ENCODE data around the gene DUSP7. TPM values are rescaled to one million over a fixed set of nuclear protein-coding genes. Genes with fewer than 3 reads are reported as not detected.

DUSP7 gene
- total and polyA plus RNA-seq, 2 donors from 2014 or later, result 10.1 to 19.8 TPM

GRCh38 chr3:52049503-52049902 is 6.9 kb downstream of the DUSP7 start:
- no peaks in the 10 kb centered on the region for H3K9me3 ChIP-seq (ENCODE audit: control insufficient read depth in 2 of 3, insufficient read depth in 1 of 3, low read length in 3 of 3)
- intact Hi-C loops (cut with DNase I), result loop anchor here (5.0 kb wide), 1 partner anchor 37 kb away; no protein-coding TSS in a partner anchor
- peaks cover 0 to 41% (median 15%) of the 10 kb centered on the region in 3 donors for H3K4me1 ChIP-seq (ENCODE audit: control insufficient read depth in 2 of 3, insufficient read depth in 2 of 3, low read depth in 1 of 3, low read length in 3 of 3)

GRCh38 chr3:52047295-52047960 is 8.9 kb downstream of the DUSP7 start:
- Histone ChIP-seq H3K36me3 (ENCODE audit: control insufficient read depth in 2 of 3, insufficient read depth in 3 of 3, low read length in 3 of 3) (peaks cover 0 to 21% (median 6%) of the 10 kb centered on the region in 3 donors), H3K27me3 (ENCODE audit: control insufficient read depth, insufficient read depth, low read length) (no peaks in the 10 kb centered on the region), H3K4me1 (ENCODE audit: control insufficient read depth in 2 of 3, insufficient read depth in 2 of 3, low read depth in 1 of 3, low read length in 3 of 3) (peaks cover 0 to 23% (median 9%) of the 10 kb centered on the region in 3 donors), H3K4me3 (ENCODE audit: low read length in 3 of 3) (no peak overlapping the region), H3K9me3 (ENCODE audit: control insufficient read depth in 2 of 3, insufficient read depth in 1 of 3, low read length in 3 of 3) (no peaks in the 10 kb centered on the region), H3K27ac (ENCODE audit: low read depth in 2 of 2, low read length in 2 of 2) (peak overlapping the region in 1 of 2 donors; percentile 45), H3K9ac (ENCODE audit: low read length in 3 of 3) (no peak overlapping the region)
- no peak for TF ChIP-seq CTCF (IDR thresholded peaks at IDR 0.05; ENCODE audit: borderline replicate concordance, extremely low read depth, insufficient read depth)
- FAIRE-seq, result no peak
- intact Hi-C loops (cut with DNase I), result loop anchor here (5.0 kb wide), 1 partner anchor 35 kb away; no protein-coding TSS in a partner anchor
- no peak for DNase-seq

More at GRCh38 chr3:52049503-52049902, 6.9 kb downstream of the DUSP7 start:
- H3K27ac ChIP-seq (ENCODE audit: low read depth in 2 of 2, low read length in 2 of 2), result no peak overlapping the region
- H3K4me3 ChIP-seq (ENCODE audit: low read length in 3 of 3), result no peak overlapping the region
- no peak overlapping the region for H3K9ac ChIP-seq (ENCODE audit: low read length in 3 of 3)
- H3K27me3 ChIP-seq (ENCODE audit: control insufficient read depth, insufficient read depth, low read length), result no peaks in the 10 kb centered on the region
- FAIRE-seq (no peak), DNase-seq (no peak)
- TF ChIP-seq CTCF (IDR thresholded peaks at IDR 0.05; ENCODE audit: borderline replicate concordance, extremely low read depth, insufficient read depth), result no peak
- H3K36me3 ChIP-seq (ENCODE audit: control insufficient read depth in 2 of 3, insufficient read depth in 3 of 3, low read length in 3 of 3), result peaks cover 0 to 21% (median 8%) of the 10 kb centered on the region in 3 donors

GRCh38 chr3:52046902-52047239 is 9.5 kb downstream of the DUSP7 start:
- peaks cover 0 to 21% (median 6%) of the 10 kb centered on the region in 3 donors for H3K36me3 ChIP-seq (ENCODE audit: control insufficient read depth in 2 of 3, insufficient read depth in 3 of 3, low read length in 3 of 3)
- no peak overlapping the region for H3K9ac ChIP-seq (ENCODE audit: low read length in 3 of 3)
- intact Hi-C loops (cut with DNase I), result loop anchor here (5.0 kb wide), 1 partner anchor 35 kb away; no protein-coding TSS in a partner anchor
- DNase-seq (no peak), FAIRE-seq (no peak)
- no peaks in the 10 kb centered on the region for H3K9me3 ChIP-seq (ENCODE audit: control insufficient read depth in 2 of 3, insufficient read depth in 1 of 3, low read length in 3 of 3)
- H3K27me3 ChIP-seq (ENCODE audit: control insufficient read depth, insufficient read depth, low read length), result no peaks in the 10 kb centered on the region
- H3K4me3 ChIP-seq (ENCODE audit: low read length in 3 of 3), result no peak overlapping the region
- H3K27ac ChIP-seq (ENCODE audit: low read depth in 2 of 2, low read length in 2 of 2), result peak overlapping the region in 1 of 2 donors; percentile 45
- peaks cover 0 to 17% (median 5%) of the 10 kb centered on the region in 3 donors for H3K4me1 ChIP-seq (ENCODE audit: control insufficient read depth in 2 of 3, insufficient read depth in 2 of 3, low read depth in 1 of 3, low read length in 3 of 3)
- no peak for TF ChIP-seq CTCF (IDR thresholded peaks at IDR 0.05; ENCODE audit: borderline replicate concordance, extremely low read depth, insufficient read depth)
